ENCODE results near the gene FGF11.

GRCh38 chr17:7435676-7436555 is 3.4 kb upstream of the FGF11 start:
- TF ChIP-seq CTCF (IDR thresholded peaks at IDR 0.05; ENCODE audit: insufficient read depth, low read length) (no peak), GABPA (IDR thresholded peaks at IDR 0.05; ENCODE audit: low read depth) (no peak)

Measured in HL-60 (cell line).